ENCODE measurements around the gene RENBP.

Gene RENBP

DNA sequence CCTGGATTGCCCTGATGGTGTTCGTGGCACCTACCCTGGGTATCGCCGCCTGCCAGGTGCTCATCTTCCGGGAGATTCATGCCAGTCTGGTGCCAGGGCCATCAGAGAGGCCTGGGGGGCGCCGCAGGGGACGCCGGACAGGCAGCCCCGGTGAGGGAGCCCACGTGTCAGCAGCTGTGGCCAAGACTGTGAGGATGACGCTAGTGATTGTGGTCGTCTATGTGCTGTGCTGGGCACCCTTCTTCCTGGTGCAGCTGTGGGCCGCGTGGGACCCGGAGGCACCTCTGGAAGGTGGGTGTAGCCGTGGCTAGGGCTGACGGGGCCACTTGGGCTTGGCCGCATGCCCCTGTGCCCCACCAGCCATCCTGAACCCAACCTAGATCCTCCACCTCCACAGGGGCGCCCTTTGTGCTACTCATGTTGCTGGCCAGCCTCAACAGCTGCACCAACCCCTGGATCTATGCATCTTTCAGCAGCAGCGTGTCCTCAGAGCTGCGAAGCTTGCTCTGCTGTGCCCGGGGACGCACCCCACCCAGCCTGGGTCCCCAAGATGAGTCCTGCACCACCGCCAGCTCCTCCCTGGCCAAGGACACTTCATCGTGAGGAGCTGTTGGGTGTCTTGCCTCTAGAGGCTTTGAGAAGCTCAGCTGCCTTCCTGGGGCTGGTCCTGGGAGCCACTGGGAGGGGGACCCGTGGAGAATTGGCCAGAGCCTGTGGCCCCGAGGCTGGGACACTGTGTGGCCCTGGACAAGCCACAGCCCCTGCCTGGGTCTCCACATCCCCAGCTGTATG is 38.1 kb downstream of the RENBP start:
- no peaks in the 10 kb centered on the region for H3K36me3 ChIP-seq
- no peak overlapping the region for H3K4me3 ChIP-seq (ENCODE audit: low read depth, low read length)
- no peaks in the 10 kb centered on the region for H3K9me3 ChIP-seq
- DNase-seq, result no peak
- peaks cover 30% of the 10 kb centered on the region for H3K4me1 ChIP-seq
- TF ChIP-seq, protein P1, sequence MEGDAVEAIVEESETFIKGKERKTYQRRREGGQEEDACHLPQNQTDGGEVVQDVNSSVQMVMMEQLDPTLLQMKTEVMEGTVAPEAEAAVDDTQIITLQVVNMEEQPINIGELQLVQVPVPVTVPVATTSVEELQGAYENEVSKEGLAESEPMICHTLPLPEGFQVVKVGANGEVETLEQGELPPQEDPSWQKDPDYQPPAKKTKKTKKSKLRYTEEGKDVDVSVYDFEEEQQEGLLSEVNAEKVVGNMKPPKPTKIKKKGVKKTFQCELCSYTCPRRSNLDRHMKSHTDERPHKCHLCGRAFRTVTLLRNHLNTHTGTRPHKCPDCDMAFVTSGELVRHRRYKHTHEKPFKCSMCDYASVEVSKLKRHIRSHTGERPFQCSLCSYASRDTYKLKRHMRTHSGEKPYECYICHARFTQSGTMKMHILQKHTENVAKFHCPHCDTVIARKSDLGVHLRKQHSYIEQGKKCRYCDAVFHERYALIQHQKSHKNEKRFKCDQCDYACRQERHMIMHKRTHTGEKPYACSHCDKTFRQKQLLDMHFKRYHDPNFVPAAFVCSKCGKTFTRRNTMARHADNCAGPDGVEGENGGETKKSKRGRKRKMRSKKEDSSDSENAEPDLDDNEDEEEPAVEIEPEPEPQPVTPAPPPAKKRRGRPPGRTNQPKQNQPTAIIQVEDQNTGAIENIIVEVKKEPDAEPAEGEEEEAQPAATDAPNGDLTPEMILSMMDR (IDR thresholded peaks at IDR 0.05; ENCODE audit: low read depth, low read length), result no peak
- H3K27me3 ChIP-seq, result no peaks in the 10 kb centered on the region

DNA sequence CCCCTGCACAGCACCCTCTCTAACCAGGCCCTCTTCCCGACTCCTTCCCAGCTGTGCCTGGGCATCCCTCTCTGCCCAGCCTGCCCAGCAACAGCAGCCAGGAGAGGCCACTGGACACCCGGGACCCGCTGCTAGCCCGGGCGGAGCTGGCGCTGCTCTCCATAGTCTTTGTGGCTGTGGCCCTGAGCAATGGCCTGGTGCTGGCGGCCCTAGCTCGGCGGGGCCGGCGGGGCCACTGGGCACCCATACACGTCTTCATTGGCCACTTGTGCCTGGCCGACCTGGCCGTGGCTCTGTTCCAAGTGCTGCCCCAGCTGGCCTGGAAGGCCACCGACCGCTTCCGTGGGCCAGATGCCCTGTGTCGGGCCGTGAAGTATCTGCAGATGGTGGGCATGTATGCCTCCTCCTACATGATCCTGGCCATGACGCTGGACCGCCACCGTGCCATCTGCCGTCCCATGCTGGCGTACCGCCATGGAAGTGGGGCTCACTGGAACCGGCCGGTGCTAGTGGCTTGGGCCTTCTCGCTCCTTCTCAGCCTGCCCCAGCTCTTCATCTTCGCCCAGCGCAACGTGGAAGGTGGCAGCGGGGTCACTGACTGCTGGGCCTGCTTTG is 38.9 kb downstream of the RENBP start:
- Histone ChIP-seq H3K27me3 (no peaks in the 10 kb centered on the region), H3K36me3 (no peaks in the 10 kb centered on the region), H3K4me1 (peaks cover 32% of the 10 kb centered on the region), H3K4me3 (ENCODE audit: low read depth, low read length) (no peak overlapping the region), H3K9me3 (no peaks in the 10 kb centered on the region)
- TF ChIP-seq, protein P1 (IDR thresholded peaks at IDR 0.05; ENCODE audit: low read depth, low read length), result no peak
- no peak for DNase-seq

DNA sequence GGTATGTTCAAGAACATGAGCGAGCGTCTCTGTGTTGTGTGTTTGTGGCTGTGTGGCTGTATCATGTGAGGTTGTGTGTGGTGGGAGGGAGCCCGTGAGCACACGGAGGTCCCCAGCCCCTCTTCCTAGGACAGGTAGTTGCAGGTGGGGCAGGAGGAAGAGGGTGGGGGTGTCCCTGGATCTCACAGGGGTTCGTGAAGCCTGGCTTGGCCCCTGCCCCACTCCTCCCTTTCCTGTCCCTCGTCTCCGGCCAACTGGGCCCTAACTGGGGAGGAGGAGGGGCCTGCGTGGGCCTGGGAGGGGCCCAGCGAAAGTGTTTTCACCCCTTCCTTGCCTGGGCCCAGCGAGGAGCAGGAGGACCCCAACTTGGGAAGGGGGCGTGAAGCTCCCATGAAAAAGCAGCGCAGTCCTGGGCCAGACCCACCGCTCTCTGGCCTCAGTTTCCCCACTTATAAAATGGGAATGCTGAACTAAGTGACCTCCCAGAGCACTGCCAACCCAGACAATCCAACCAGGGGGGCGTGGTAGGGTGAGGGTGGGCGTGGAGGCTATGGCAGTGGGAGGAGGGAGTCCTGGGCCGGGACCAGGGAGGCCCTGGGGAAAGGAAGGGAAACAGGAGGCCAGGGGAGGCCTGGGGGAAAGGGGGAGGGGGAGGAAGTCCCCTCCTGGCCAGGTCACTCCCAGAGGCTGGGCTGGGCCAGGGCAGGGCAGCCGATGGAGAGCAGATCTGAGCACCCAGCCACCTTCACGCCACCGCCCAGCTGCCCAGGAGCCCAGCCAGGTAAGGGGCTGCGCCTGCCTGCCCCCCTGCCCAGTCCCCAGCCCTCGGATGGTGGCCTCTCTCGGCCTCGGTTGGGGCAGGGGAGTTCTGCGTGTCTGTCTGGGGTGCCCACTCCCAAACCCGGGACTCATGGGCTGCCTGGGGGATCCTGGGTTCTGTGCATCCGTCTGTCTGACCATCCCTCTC is 40.2 kb downstream of the RENBP start, which contains the start of gene AVPR2:
TSS of gene AVPR2 (plus strand) at position 683 of the 967 bp plus-strand sequence. CDS start 473 bp downstream, outside the sequence.
- TF ChIP-seq, protein P1 (IDR thresholded peaks at IDR 0.05; ENCODE audit: low read depth, low read length), result no peak
- Histone ChIP-seq H3K9me3 (no peaks in the 10 kb centered on the region), H3K4me3 (ENCODE audit: low read depth, low read length) (no peak within 1 kb of the TSS), H3K27me3 (no peaks in the 10 kb centered on the region), H3K36me3 (no peaks in the 10 kb centered on the region), H3K4me1 (peaks cover 31% of the 10 kb centered on the region)
- no peak for DNase-seq

GRCh38 chrX:153903238-153903980 is 41.0 kb downstream of the RENBP start:
- Histone ChIP-seq H3K36me3 (no peaks in the 10 kb centered on the region), H3K27me3 (no peaks in the 10 kb centered on the region), H3K9me3 (no peaks in the 10 kb centered on the region), H3K4me3 (ENCODE audit: low read depth, low read length) (no peak overlapping the region), H3K4me1 (peaks cover 25% of the 10 kb centered on the region)
- TF ChIP-seq, protein P1 (IDR thresholded peaks at IDR 0.05; ENCODE audit: low read depth, low read length), result no peak
- DNase-seq, result no peak

- Histone ChIP-seq H3K4me3 (ENCODE audit: low read depth, low read length) (no peak overlapping the region), H3K4me1 (peaks cover 25% of the 10 kb centered on the region), H3K9me3 (no peaks in the 10 kb centered on the region), H3K36me3 (no peaks in the 10 kb centered on the region), H3K27me3 (no peaks in the 10 kb centered on the region)
- TF ChIP-seq, protein P1 (IDR thresholded peaks at IDR 0.05; ENCODE audit: low read depth, low read length), result no peak
- peak; percentile 65 for DNase-seq
Measured at GRCh38 chrX:153902385-153902784, 42.1 kb downstream of the RENBP start.
